IPS DF 6.9 (cell line): Measurements from ENCODE around the gene LTF.

Source experiments
- DNase-seq: peaks from one replicate; pipeline ENCODE4 v3.0.0-alpha.2; 2013; ENCODE audit warnings: low read depth, low spot score
- H3K27ac ChIP-seq: one replicate; pipeline ENCODE4 v1.5.1; 2013; ENCODE audit warnings: low read length, control low read depth
- H3K27me3 ChIP-seq: 2 replicates; pipeline ENCODE4 v1.6.1; 2013; ENCODE audit warnings: mild to moderate bottlenecking, low read length; ENCODE audit not compliant: control insufficient read depth, insufficient read depth
- H3K36me3 ChIP-seq: 2 replicates; pipeline ENCODE4 v1.6.1; 2013; ENCODE audit warnings: low read length; ENCODE audit not compliant: control insufficient read depth, insufficient read depth
- H3K4me1 ChIP-seq: 2 replicates; pipeline ENCODE4 v1.6.1; 2013; ENCODE audit warnings: low read length; ENCODE audit not compliant: control insufficient read depth, insufficient read depth
- H3K4me3 ChIP-seq: 2 replicates; pipeline ENCODE4 v1.5.1; 2013; ENCODE audit warnings: mild to moderate bottlenecking, low read length
- H3K9me3 ChIP-seq: 2 replicates; pipeline ENCODE4 v1.6.1; 2013; ENCODE audit warnings: low read length, inconsistent platforms; ENCODE audit not compliant: control insufficient read depth, insufficient read depth
- WGBS: extraction: QIAGEN DNeasy Blood & Tissue Kit; methylation state at CpG from one replicate; pipeline ENCODE4 v1.1.7; 2013; ENCODE audit warnings: mixed read lengths, missing lambda C conversion rate; ENCODE audit not compliant: insufficient read length, insufficient coverage; 5-methylcytosine and 5-hydroxymethylcytosine counted together

Gene LTF

DNA sequence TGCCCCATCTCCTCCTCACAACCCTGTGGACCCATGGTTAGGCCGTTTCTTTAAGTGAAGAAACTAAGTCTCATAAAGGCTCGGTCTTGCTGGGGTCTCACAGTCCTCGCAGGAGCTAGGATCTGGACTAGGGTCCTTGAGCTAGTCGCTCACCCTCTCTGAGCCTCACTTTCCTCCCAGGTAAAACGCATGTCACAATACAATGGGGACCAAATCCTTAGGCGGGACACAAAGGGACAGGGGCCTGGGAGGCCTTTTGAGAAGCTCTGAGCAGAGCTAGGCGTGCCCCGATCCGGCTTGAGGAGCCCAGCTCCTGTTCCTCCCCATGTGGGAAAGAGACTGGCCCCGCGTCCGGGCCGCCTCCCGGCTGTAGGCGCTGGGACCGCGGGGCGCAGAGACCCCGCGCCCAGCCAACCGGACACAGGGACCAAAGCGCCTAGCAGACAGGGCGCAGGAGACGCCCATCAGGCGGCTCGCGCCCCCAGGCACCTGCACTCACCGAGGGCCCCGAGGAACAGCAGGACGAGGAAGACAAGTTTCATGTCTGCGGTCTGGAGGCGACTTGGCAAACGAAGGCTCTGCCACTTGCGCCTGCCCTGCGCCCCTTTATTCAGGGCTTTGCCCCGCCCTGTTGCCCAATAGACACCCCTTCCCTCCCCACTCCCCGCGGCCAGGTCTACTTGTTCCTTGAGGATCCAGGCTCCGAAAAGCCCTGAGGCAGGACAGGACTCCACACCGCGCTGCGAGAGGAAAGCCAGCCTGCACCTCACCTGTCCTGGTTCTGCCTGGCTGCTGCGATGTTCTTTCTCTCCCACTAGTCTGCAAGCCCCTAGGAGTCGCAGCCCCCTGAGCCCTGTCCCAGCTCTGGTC, at the start of gene LTF:
Gene LTF, minus strand, starts transcription at position 580 of the 870 bp plus-strand sequence. Its CDS starts 38 bp downstream, at position 542.
- H3K4me3 ChIP-seq: no peak within 1 kb of the TSS
- no CpG with 5 or more reads among the region's 44 CpGs for WGBS
- H3K36me3 ChIP-seq: no peaks in the 10 kb centered on the region
- no peaks in the 10 kb centered on the region for H3K27me3 ChIP-seq
- H3K27ac ChIP-seq: no peak within 1 kb of the TSS
- DNase-seq: no peak
- H3K4me1 ChIP-seq: no peaks in the 10 kb centered on the region
- H3K9me3 ChIP-seq: no peaks in the 10 kb centered on the region

DNA sequence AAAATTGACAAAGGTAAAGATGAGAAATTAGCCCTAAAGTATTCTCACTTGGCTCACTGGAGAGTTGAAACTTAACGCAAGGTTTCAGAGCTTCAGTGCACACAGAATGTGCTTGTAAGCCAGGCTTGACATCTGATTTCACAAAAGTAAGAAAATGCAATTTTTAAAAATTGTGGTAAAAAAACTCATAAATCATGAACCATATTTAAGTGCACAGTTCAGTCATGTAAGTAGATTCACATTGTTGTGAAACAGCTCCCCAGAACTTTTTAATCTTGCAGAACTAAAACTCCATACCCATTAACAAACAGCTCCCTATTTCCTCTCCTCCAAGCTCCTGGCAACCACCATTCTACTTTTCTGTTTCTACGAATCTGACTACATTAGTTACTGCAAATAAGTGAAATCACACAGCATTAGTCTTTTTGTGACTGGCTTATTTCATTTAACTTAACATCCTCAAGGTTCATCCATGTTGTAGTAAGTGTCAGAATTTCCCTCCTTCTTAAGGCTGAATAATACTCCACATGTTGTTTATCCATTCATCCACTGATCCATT, 47.6 kb upstream of the LTF start:
- H3K4me3 ChIP-seq: no peak overlapping the region
- H3K36me3 ChIP-seq: no peaks in the 10 kb centered on the region
- 0 out of 2 replicates have a peak, but pooled peaks cover 1% of the 10 kb centered on the region for H3K4me1 ChIP-seq
- no peak overlapping the region for H3K27ac ChIP-seq
- H3K9me3 ChIP-seq: no peaks in the 10 kb centered on the region
- no CpG with 5 or more reads among the region's 2 CpGs for WGBS
- H3K27me3 ChIP-seq: no peaks in the 10 kb centered on the region
- DNase-seq: no peak

DNA sequence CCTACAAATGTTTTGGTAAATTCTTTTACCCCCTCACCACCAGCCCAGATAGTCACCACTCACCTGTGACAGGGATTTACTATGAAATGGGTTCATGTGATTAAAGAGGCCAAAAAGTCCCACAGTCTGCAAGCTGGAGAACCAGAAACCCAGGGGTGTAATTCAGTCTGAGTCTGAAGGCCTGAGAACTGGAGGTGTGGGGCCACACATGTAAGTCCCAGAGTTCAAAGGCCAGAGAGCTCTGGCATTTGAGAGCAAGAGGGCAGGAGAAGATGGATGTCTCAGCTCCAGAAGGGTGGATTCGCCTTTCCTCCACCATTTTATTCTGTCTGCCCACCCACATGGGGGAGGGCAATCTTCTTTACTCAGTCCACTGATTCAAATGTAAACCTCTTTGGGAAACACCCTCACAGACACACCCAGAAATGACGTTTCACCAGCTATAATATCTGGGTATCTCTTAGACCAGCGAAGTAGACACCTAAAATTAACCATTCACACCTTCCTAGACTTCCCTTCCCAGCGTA, 45.0 kb upstream of the LTF start:
- Histone ChIP-seq H3K4me1 (peaks cover 8% of the 10 kb centered on the region), H3K9me3 (no peaks in the 10 kb centered on the region), H3K27me3 (no peaks in the 10 kb centered on the region), H3K27ac (no peak overlapping the region), H3K4me3 (no peak overlapping the region), H3K36me3 (no peaks in the 10 kb centered on the region)
- no peak for DNase-seq
- no CpG with 5 or more reads among the region's 4 CpGs for WGBS

- Histone ChIP-seq H3K4me1 (peaks cover 8% of the 10 kb centered on the region), H3K27me3 (no peaks in the 10 kb centered on the region), H3K27ac (no peak overlapping the region), H3K4me3 (no peak overlapping the region), H3K36me3 (no peaks in the 10 kb centered on the region), H3K9me3 (no peaks in the 10 kb centered on the region)
- no CpG with 5 or more reads among the region's 4 CpGs for WGBS
- DNase-seq: no peak
Measured at GRCh38 chr3:46508850-46509591, 44.3 kb upstream of the LTF start.

GRCh38 chr3:46506526-46506925, 41.8 kb upstream of the LTF start:
- Histone ChIP-seq H3K27me3 (no peaks in the 10 kb centered on the region), H3K27ac (no peak overlapping the region), H3K9me3 (no peaks in the 10 kb centered on the region), H3K4me1 (peaks cover 8% of the 10 kb centered on the region), H3K36me3 (no peaks in the 10 kb centered on the region), H3K4me3 (no peak overlapping the region)
- DNase-seq: no peak
- WGBS: no CpG with 5 or more reads among the region's 3 CpGs

- Histone ChIP-seq H3K27me3 (no peaks in the 10 kb centered on the region), H3K36me3 (no peaks in the 10 kb centered on the region), H3K4me1 (peaks cover 8% of the 10 kb centered on the region), H3K27ac (no peak overlapping the region), H3K4me3 (no peak overlapping the region), H3K9me3 (no peaks in the 10 kb centered on the region)
- no peak for DNase-seq
- no CpG with 5 or more reads among the region's 10 CpGs for WGBS
Measured at GRCh38 chr3:46505953-46506352, 41.2 kb upstream of the LTF start.

DNA sequence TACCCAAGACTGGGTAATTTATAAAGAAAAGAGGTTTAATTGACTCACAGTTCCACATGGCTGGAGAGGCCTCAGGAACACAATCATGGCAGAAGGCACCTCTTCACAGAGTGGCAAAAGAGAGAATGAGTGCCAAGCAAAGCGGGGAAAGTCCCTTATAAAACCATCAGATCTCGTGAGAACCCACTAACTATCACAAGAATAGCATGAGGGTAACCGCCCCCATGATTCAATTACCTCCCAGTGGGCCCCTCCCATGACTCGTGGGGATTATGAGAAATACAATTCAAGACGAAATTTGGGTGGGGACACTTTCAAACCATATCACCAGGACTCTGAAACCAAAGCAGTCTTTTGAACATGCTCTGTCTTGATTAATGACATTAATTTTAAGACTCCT, 40.1 kb upstream of the LTF start:
- no peak for DNase-seq
- peaks cover 8% of the 10 kb centered on the region for H3K4me1 ChIP-seq
- WGBS: no CpG with 5 or more reads among the region's 5 CpGs
- H3K27me3 ChIP-seq: no peaks in the 10 kb centered on the region
- H3K27ac ChIP-seq: no peak overlapping the region
- no peaks in the 10 kb centered on the region for H3K9me3 ChIP-seq
- H3K4me3 ChIP-seq: no peak overlapping the region
- H3K36me3 ChIP-seq: no peaks in the 10 kb centered on the region

DNA sequence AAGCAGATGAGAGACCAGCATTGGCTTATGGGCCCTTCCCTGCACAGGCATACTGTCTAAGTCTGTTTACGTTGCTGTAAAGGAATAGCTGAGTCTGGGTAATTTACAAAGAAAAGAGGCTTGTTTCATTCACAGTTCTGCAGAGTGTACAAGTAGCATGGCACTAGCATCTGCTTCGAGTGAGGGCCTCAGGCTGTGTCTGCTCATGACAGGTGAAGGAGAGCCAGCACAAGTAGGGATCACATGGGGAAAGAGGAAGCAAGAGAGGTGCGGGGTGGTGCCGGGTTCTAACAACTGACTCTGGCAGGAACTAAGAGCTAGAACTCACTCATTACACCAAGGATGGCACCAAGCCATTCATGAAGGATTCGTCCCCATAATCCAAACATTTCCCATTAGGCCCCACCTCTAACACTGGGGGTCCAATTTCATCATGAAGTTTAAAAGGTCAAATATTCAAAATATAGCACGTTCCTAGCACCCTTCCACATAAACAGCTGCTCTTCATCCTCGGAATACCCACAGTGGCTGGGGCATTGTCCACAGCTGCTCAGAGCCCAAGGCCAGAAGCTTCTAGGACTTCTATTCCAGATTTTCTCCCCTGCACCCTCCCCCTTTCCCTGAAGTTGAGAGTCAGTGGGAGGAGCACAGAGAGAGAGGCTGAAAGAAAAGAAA, 38.6 kb upstream of the LTF start:
- Histone ChIP-seq H3K36me3 (no peaks in the 10 kb centered on the region), H3K27ac (no peak overlapping the region), H3K27me3 (no peaks in the 10 kb centered on the region), H3K4me1 (peaks cover 8% of the 10 kb centered on the region), H3K4me3 (no peak overlapping the region), H3K9me3 (no peaks in the 10 kb centered on the region)
- WGBS: no CpG with 5 or more reads among the region's 7 CpGs
- DNase-seq: no peak

DNA sequence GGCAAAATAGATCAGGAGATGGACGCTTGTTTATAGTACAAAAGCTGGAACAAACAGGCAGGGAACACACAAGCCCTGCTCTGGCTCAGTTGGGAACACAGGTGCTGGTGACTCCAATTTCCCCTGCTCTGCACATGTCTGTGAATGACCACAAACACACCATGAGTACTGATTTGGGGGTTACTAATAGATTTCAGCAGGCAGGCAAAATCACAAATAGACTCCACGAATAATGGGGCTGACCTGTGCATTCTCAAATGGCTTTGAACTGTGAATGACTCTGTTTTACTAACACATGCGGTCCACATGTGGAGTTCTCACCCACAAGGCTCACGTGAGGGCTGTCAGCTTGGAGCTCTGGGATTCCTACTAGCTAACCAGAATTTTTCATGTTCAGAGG, 37.0 kb upstream of the LTF start:
- no CpG with 5 or more reads among the region's 4 CpGs for WGBS

More for the DNA sequence above, 37.0 kb upstream of the LTF start:
- H3K9me3 ChIP-seq: no peaks in the 10 kb centered on the region
- H3K27ac ChIP-seq: no peak overlapping the region
- H3K27me3 ChIP-seq: no peaks in the 10 kb centered on the region
- H3K36me3 ChIP-seq: no peaks in the 10 kb centered on the region
- no peak overlapping the region for H3K4me3 ChIP-seq
- H3K4me1 ChIP-seq: peaks cover 8% of the 10 kb centered on the region
- no peak for DNase-seq
